HepG2 (cell line): ENCODE measurements around the gene UBE2D3. TPM values are rescaled to one million over a fixed set of nuclear protein-coding genes. Genes with fewer than 3 reads are reported as not detected.
A peak's percentile ranks its signal among the peaks of the same experiment; 100 is the strongest.

ENCODE experiments used
- BRCA1 ChIP-seq: sonication (generic); formaldehyde crosslinking; IDR thresholded peaks from 2 replicates; pipeline ENCODE4 v1.4.0; 2020; ENCODE audit warnings: missing genetic modification reagents
- DNMT1 ChIP-seq: sonication (generic); formaldehyde crosslinking; IDR thresholded peaks from 2 replicates; pipeline ENCODE4 v1.5.1; 2020; ENCODE audit warnings: mild to moderate bottlenecking, missing genetic modification reagents
- FOXJ3 ChIP-seq: sonication (generic); formaldehyde crosslinking; IDR thresholded peaks from 2 replicates; pipeline ENCODE4 v1.4.0; 2020; ENCODE audit warnings: missing genetic modification reagents, mild to moderate bottlenecking, borderline replicate concordance
- GZF1 ChIP-seq: sonication (generic); formaldehyde crosslinking; IDR thresholded peaks from 2 replicates; pipeline ENCODE4 v1.5.1; 2020; ENCODE audit warnings: mild to moderate bottlenecking, missing genetic modification reagents
- MAFG ChIP-seq: sonication (generic); formaldehyde crosslinking; IDR thresholded peaks from 2 replicates; pipeline ENCODE4 v1.5.1; 2020; ENCODE audit warnings: mild to moderate bottlenecking, missing genetic modification reagents
- NFE2L1 ChIP-seq: sonication (generic); formaldehyde crosslinking; IDR thresholded peaks from 2 replicates; pipeline ENCODE4 v1.4.0; 2020; ENCODE audit warnings: missing genetic modification reagents, mild to moderate bottlenecking, borderline replicate concordance
- SIX1 ChIP-seq: sonication (generic); formaldehyde crosslinking; IDR thresholded peaks from 2 replicates; pipeline ENCODE4 v1.4.0; 2020; ENCODE audit warnings: missing genetic modification reagents, borderline replicate concordance
- ZNF670 ChIP-seq: sonication (generic); formaldehyde crosslinking; IDR thresholded peaks from 2 replicates; pipeline ENCODE4 v1.8.0; 2022; ENCODE audit warnings: mild to moderate bottlenecking, missing genetic modification reagents, borderline replicate concordance
- ZNF83 ChIP-seq: sonication (generic); formaldehyde crosslinking; IDR thresholded peaks from 2 replicates; pipeline ENCODE4 v1.4.0; 2020; ENCODE audit warnings: missing genetic modification reagents, mild to moderate bottlenecking, borderline replicate concordance
- polyA plus RNA-seq, 8 experiments: library from polyadenylated mRNA; depleted of rRNA in 3 of 8; stranded (reverse) in 7 of 8; unstranded in 1 of 8; fragments of >200 nt; fragmentation: Illumina TruSeq in 4 of 8; extraction: Trizol in 4 of 8; gene quantifications; 2 replicates each; pipeline versions ENCODE4 v1.2.1 to v1.2.3, GENCODE V29; 2011 to 2016; ENCODE audit warnings: low read depth in 4 of 8, missing spikeins in 1 of 8, mixed read lengths in 1 of 8; ENCODE audit not compliant: insufficient read depth in 1 of 8
- total RNA-seq, 5 experiments: library from RNA; depleted of rRNA; stranded (reverse); fragments of >200 nt; fragmentation: Illumina TruSeq; extraction: Trizol; gene quantifications; 2 replicates each; pipeline ENCODE4 v1.2.3, GENCODE V29; 2016; ENCODE audit warnings: low read depth in 1 of 5
- TF ChIP-seq, protein P1 (sequence below): sonication (generic); formaldehyde crosslinking; IDR thresholded peaks from 2 replicates; pipeline ENCODE4 v1.5.1; 2020; ENCODE audit warnings: missing genetic modification reagents, mild to moderate bottlenecking, borderline replicate concordance
- TF ChIP-seq, protein P2 (sequence below): sonication (generic); formaldehyde crosslinking; IDR thresholded peaks from 2 replicates; pipeline ENCODE4 v1.8.0; 2022; ENCODE audit warnings: missing genetic modification reagents, low read depth, mild to moderate bottlenecking, borderline replicate concordance
- TF ChIP-seq, protein P3 (sequence below): sonication (generic); formaldehyde crosslinking; IDR thresholded peaks from 2 replicates; pipeline ENCODE4 v1.5.1; 2020; ENCODE audit warnings: mild to moderate bottlenecking, missing genetic modification reagents, moderate library complexity
- TF ChIP-seq, protein P4 (sequence below): sonication (generic); formaldehyde crosslinking; IDR thresholded peaks from 2 replicates; pipeline ENCODE4 v1.4.0; 2020; ENCODE audit warnings: mild to moderate bottlenecking, missing genetic modification reagents
- TF ChIP-seq, protein P5 (sequence below): sonication (generic); formaldehyde crosslinking; conservative IDR thresholded peaks from 2 replicates; pipeline ENCODE4 v1.8.0; 2022; ENCODE audit warnings: low read depth, missing genetic modification reagents
- TF ChIP-seq, protein P6 (sequence below): sonication (generic); formaldehyde crosslinking; IDR thresholded peaks from 2 replicates; pipeline ENCODE4 v1.4.0; 2020; ENCODE audit warnings: missing genetic modification reagents, borderline replicate concordance
- TF ChIP-seq, protein P7 (sequence below): sonication (generic); formaldehyde crosslinking; IDR thresholded peaks from 2 replicates; pipeline ENCODE4 v1.5.0; 2020; ENCODE audit warnings: missing genetic modification reagents

The UBE2D3 gene
- total and polyA plus RNA-seq, 2 of the 13 experiments (the other 11 are each of a cell fraction or from before 2014, with no cell fraction given), result 224 to 293 TPM

DNA sequence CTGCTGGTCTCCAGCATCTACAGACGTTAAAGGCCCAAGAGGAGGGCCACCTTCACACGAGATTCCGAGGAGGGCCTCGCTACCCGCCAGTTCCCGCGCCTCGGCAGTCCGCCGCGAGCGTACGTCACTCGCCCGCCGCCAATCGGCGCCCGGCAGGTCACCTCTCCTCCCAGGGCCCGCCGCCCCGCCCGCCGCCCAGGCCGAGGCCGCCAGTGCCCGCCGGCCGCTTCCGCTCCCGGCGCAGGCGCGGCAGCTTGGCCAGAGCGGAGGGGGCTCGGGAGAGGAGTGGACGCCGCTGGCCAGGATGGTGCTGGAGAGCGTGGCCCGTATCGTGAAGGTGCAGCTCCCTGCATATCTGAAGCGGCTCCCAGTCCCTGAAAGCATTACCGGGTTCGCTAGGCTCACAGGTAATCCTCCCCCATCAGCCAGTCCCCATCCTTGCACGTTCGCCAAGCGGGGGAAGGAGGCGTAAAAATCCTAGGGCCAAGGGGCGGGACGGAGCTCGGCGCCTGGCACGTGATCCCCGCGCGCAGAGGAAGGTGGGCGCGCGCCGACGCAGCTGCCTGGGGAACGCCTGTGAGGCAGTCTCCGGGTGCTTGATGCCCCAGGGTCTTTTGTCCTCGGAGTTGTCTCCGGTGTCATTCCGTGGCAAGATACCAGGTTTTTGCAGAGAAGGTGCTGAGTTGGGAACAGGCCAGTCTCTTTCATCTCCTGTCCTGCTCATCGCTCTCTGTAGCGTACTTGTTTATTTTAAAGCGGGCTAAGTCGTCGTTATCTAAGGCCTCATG lies 41.6 kb upstream of the UBE2D3 start, which contains the start of gene CISD2 (continued):
- TF ChIP-seq, protein P1, sequence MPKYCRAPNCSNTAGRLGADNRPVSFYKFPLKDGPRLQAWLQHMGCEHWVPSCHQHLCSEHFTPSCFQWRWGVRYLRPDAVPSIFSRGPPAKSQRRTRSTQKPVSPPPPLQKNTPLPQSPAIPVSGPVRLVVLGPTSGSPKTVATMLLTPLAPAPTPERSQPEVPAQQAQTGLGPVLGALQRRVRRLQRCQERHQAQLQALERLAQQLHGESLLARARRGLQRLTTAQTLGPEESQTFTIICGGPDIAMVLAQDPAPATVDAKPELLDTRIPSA, result peak; percentile 29; the same call in 1 of the 2 replicates
- no peak for TF ChIP-seq MAFG (CRISPR knock-in tag)
- TF ChIP-seq, protein P2, sequence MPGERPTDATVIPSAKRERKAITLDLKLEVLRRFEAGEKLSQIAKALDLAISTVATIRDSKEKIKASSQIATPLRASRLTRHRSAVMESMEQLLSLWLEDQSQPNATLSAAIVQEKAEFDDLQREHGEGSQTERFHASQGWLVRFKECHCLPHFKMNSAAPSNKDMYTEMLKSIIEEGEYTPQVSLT, result no peak
- no peak; the same call in 1 of the 2 replicates for TF ChIP-seq ZNF670
- TF ChIP-seq BRCA1 (CRISPR knock-in tag), result no peak; the same call in 1 of the 2 replicates
- TF ChIP-seq DNMT1, result peak; percentile 86
- TF ChIP-seq GZF1 (CRISPR knock-in tag), result 0 out of 2 replicates have a peak, but pooled peaks have one; percentile 50
- TF ChIP-seq, protein P3, sequence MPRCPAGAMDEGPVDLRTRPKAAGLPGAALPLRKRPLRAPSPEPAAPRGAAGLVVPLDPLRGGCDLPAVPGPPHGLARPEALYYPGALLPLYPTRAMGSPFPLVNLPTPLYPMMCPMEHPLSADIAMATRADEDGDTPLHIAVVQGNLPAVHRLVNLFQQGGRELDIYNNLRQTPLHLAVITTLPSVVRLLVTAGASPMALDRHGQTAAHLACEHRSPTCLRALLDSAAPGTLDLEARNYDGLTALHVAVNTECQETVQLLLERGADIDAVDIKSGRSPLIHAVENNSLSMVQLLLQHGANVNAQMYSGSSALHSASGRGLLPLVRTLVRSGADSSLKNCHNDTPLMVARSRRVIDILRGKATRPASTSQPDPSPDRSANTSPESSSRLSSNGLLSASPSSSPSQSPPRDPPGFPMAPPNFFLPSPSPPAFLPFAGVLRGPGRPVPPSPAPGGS (CRISPR knock-in tag), result peak; percentile 83
- no peak; the same call in 1 of the 2 replicates for TF ChIP-seq SIX1
- no peak for TF ChIP-seq NFE2L1 (CRISPR knock-in tag)
- TF ChIP-seq, protein P4, sequence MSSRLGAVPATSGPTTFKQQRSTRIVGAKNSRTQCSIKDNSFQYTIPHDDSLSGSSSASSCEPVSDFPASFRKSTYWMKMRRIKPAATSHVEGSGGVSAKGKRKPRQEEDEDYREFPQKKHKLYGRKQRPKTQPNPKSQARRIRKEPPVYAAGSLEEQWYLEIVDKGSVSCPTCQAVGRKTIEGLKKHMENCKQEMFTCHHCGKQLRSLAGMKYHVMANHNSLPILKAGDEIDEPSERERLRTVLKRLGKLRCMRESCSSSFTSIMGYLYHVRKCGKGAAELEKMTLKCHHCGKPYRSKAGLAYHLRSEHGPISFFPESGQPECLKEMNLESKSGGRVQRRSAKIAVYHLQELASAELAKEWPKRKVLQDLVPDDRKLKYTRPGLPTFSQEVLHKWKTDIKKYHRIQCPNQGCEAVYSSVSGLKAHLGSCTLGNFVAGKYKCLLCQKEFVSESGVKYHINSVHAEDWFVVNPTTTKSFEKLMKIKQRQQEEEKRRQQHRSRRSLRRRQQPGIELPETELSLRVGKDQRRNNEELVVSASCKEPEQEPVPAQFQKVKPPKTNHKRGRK (CRISPR knock-in tag), result no peak
- TF ChIP-seq FOXJ3 (CRISPR knock-in tag), result no peak
- TF ChIP-seq, protein P5, sequence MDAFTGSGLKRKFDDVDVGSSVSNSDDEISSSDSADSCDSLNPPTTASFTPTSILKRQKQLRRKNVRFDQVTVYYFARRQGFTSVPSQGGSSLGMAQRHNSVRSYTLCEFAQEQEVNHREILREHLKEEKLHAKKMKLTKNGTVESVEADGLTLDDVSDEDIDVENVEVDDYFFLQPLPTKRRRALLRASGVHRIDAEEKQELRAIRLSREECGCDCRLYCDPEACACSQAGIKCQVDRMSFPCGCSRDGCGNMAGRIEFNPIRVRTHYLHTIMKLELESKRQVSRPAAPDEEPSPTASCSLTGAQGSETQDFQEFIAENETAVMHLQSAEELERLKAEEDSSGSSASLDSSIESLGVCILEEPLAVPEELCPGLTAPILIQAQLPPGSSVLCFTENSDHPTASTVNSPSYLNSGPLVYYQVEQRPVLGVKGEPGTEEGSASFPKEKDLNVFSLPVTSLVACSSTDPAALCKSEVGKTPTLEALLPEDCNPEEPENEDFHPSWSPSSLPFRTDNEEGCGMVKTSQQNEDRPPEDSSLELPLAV, result no peak
- TF ChIP-seq, protein P6, sequence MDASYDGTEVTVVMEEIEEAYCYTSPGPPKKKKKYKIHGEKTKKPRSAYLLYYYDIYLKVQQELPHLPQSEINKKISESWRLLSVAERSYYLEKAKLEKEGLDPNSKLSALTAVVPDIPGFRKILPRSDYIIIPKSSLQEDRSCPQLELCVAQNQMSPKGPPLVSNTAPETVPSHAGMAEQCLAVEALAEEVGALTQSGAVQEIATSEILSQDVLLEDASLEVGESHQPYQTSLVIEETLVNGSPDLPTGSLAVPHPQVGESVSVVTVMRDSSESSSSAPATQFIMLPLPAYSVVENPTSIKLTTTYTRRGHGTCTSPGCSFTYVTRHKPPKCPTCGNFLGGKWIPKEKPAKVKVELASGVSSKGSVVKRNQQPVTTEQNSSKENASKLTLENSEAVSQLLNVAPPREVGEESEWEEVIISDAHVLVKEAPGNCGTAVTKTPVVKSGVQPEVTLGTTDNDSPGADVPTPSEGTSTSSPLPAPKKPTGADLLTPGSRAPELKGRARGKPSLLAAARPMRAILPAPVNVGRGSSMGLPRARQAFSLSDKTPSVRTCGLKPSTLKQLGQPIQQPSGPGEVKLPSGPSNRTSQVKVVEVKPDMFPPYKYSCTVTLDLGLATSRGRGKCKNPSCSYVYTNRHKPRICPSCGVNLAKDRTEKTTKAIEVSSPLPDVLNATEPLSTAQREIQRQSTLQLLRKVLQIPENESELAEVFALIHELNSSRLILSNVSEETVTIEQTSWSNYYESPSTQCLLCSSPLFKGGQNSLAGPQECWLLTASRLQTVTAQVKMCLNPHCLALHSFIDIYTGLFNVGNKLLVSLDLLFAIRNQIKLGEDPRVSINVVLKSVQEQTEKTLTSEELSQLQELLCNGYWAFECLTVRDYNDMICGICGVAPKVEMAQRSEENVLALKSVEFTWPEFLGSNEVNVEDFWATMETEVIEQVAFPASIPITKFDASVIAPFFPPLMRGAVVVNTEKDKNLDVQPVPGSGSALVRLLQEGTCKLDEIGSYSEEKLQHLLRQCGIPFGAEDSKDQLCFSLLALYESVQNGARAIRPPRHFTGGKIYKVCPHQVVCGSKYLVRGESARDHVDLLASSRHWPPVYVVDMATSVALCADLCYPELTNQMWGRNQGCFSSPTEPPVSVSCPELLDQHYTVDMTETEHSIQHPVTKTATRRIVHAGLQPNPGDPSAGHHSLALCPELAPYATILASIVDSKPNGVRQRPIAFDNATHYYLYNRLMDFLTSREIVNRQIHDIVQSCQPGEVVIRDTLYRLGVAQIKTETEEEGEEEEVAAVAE (CRISPR knock-in tag), result no peak
- TF ChIP-seq, protein P7, sequence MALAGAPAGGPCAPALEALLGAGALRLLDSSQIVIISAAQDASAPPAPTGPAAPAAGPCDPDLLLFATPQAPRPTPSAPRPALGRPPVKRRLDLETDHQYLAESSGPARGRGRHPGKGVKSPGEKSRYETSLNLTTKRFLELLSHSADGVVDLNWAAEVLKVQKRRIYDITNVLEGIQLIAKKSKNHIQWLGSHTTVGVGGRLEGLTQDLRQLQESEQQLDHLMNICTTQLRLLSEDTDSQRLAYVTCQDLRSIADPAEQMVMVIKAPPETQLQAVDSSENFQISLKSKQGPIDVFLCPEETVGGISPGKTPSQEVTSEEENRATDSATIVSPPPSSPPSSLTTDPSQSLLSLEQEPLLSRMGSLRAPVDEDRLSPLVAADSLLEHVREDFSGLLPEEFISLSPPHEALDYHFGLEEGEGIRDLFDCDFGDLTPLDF, result 0 out of 2 replicates have a peak, but pooled peaks have one; percentile 50
- no peak for TF ChIP-seq ZNF83 (CRISPR knock-in tag)
